ENCODE results near the gene SBF2. TPM values are rescaled to one million over a fixed set of nuclear protein-coding genes. Genes with fewer than 3 reads are reported as not detected.

SBF2 gene
- polyA plus RNA-seq (2012; ENCODE audit: low read depth, missing spikeins) = 1.4 TPM

GRCh38 chr11:10293423-10294289 lies at the start of gene SBF2:
Gene SBF2, minus strand, starts transcription at chr11:10294219. Its CDS starts 150 bp downstream, at chr11:10294069.
- TF ChIP-seq POLR2A (IDR thresholded peaks at IDR 0.05; ENCODE audit: low read depth, low read length) (no peak), TAF1 (IDR thresholded peaks at IDR 0.05; ENCODE audit: low read depth, low read length) (no peak), SPI1 (IDR thresholded peaks at IDR 0.05; ENCODE audit: low read depth, low read length) (peak; percentile 13; the same call in 1 of the 2 replicates), POLR2AphosphoS5 (IDR thresholded peaks at IDR 0.05; ENCODE audit: low read depth, low read length) (no peak), PAX5 (IDR thresholded peaks at IDR 0.05; ENCODE audit: insufficient read depth, low read length, severe bottlenecking) (no peak), POU2F2 (IDR thresholded peaks at IDR 0.05; ENCODE audit: low read depth, low read length) (no peak)
- no peak for DNase-seq (ENCODE audit: insufficient read length, low spot score)

DNA sequence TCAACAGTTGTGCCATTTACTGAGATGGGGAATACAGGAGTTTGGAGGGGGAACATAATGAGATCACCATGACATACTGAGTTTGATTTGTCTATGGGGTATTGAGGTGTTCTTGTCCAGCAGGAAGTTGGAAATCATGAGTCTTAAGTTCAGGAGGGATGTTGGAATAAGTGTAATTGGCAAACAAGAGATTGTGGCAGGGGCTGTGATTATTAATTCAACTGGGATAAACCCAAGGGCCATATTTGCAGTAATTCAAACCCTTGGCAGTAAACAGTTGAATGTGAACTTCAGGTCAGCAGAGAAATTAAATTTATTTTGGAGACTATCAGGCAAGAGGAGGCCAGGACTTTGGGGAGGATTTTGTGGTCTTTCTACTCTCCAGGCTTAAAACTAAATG lies 44.3 kb upstream of the SBF2 start:
- TF ChIP-seq POLR2A (IDR thresholded peaks at IDR 0.05; ENCODE audit: low read depth, low read length) = no peak
- FAIRE-seq (no peak), DNase-seq (ENCODE audit: insufficient read length, low spot score) (no peak)

More at GRCh38 chr11:10293423-10294289, at the start of gene SBF2:
- FAIRE-seq = no peak

DNA sequence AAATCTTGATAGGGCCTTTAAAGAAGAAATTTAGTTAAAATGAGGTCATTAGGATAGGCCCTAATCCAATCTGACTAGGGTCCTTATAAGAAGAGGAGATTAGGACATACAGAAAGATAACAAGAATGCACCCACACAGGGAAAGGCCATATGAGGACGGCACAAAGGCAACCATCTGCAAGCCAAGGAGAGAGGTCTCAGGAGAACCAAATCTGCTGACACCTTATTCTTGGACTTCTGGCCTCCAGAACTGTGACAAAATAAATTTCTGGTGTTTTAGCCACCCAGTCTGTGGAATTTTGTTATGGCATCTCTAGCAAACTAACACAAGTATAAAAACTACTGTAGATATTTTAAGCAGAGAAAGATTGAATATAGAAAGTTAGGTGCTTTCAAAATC lies 39.5 kb upstream of the SBF2 start:
- DNase-seq (ENCODE audit: insufficient read length, low spot score) = no peak
- no peak for FAIRE-seq
- TF ChIP-seq POLR2AphosphoS5 (IDR thresholded peaks at IDR 0.05; ENCODE audit: low read depth, low read length) (no peak), SPI1 (IDR thresholded peaks at IDR 0.05; ENCODE audit: low read depth, low read length) (no peak), POLR2A (IDR thresholded peaks at IDR 0.05; ENCODE audit: low read depth, low read length) (no peak), TAF1 (IDR thresholded peaks at IDR 0.05; ENCODE audit: low read depth, low read length) (no peak), POU2F2 (IDR thresholded peaks at IDR 0.05; ENCODE audit: low read depth, low read length) (no peak), PAX5 (IDR thresholded peaks at IDR 0.05; ENCODE audit: insufficient read depth, low read length, severe bottlenecking) (no peak)

DNA sequence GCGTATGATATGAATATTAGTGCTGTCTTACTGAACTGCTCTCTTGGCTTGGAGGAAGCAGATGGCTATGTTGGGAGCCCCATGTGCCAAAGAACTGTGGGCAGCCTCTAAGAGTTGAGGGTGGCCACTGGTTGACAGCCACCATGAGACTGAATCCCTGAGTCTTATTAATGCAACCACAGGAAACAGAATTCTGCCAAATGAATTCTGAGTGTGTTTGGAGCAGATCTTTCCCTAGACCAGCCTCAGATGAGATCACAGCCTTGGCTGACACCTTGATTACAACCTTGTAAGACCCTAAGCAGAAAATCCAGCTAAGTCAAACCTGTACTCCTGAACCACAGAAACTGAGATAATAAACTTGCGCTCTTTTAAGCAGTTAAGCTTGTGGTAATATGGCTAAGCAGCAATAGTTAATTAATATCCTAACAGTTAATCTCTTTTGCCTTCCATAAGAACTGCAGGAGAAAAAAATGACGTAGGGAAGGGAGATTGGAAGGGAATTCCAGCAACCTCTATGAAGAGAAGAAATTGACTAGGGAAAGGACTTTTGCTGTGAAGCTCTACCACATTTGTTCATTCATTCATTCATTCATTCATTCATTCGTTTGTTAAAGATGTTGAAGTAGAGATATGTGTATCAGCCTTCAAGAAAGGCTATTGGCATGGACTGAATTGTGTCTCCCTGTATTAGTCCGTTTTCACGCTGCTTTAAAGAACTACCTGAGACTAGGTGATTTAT lies 37.7 kb upstream of the SBF2 start:
- FAIRE-seq (no peak), DNase-seq (ENCODE audit: insufficient read length, low spot score) (no peak)
- TF ChIP-seq POU2F2 (IDR thresholded peaks at IDR 0.05; ENCODE audit: low read depth, low read length) = no peak
- no peak for TF ChIP-seq SPI1 (IDR thresholded peaks at IDR 0.05; ENCODE audit: low read depth, low read length)
- no peak for TF ChIP-seq POLR2A (IDR thresholded peaks at IDR 0.05; ENCODE audit: low read depth, low read length)
- no peak for TF ChIP-seq POLR2AphosphoS5 (IDR thresholded peaks at IDR 0.05; ENCODE audit: low read depth, low read length)
- TF ChIP-seq PAX5 (IDR thresholded peaks at IDR 0.05; ENCODE audit: insufficient read depth, low read length, severe bottlenecking) = no peak
- TF ChIP-seq TAF1 (IDR thresholded peaks at IDR 0.05; ENCODE audit: low read depth, low read length) = no peak

- DNase-seq (ENCODE audit: insufficient read length, low spot score) (no peak), FAIRE-seq (no peak)
- TF ChIP-seq SPI1 (IDR thresholded peaks at IDR 0.05; ENCODE audit: low read depth, low read length) = no peak
- TF ChIP-seq PAX5 (IDR thresholded peaks at IDR 0.05; ENCODE audit: insufficient read depth, low read length, severe bottlenecking) = no peak
Observed at GRCh38 chr11:10329935-10330334, 35.9 kb upstream of the SBF2 start.

- no peak for DNase-seq (ENCODE audit: insufficient read length, low spot score)
- FAIRE-seq = no peak
Observed at GRCh38 chr11:10329356-10329755, 35.3 kb upstream of the SBF2 start.

GRCh38 chr11:10328314-10329098 lies 34.5 kb upstream of the SBF2 start:
- TF ChIP-seq SPI1 (IDR thresholded peaks at IDR 0.05; ENCODE audit: low read depth, low read length) (no peak), POLR2A (IDR thresholded peaks at IDR 0.05; ENCODE audit: low read depth, low read length) (no peak), PAX5 (IDR thresholded peaks at IDR 0.05; ENCODE audit: insufficient read depth, low read length, severe bottlenecking) (no peak), POLR2AphosphoS5 (IDR thresholded peaks at IDR 0.05; ENCODE audit: low read depth, low read length) (no peak), POU2F2 (IDR thresholded peaks at IDR 0.05; ENCODE audit: low read depth, low read length) (no peak), TAF1 (IDR thresholded peaks at IDR 0.05; ENCODE audit: low read depth, low read length) (no peak)
- DNase-seq (ENCODE audit: insufficient read length, low spot score) (no peak), FAIRE-seq (no peak)

More at GRCh38 chr11:10329356-10329755, 35.3 kb upstream of the SBF2 start:
- TF ChIP-seq POU2F2 (IDR thresholded peaks at IDR 0.05; ENCODE audit: low read depth, low read length) (no peak), SPI1 (IDR thresholded peaks at IDR 0.05; ENCODE audit: low read depth, low read length) (no peak), TAF1 (IDR thresholded peaks at IDR 0.05; ENCODE audit: low read depth, low read length) (no peak), POLR2A (IDR thresholded peaks at IDR 0.05; ENCODE audit: low read depth, low read length) (no peak), PAX5 (IDR thresholded peaks at IDR 0.05; ENCODE audit: insufficient read depth, low read length, severe bottlenecking) (no peak), POLR2AphosphoS5 (IDR thresholded peaks at IDR 0.05; ENCODE audit: low read depth, low read length) (no peak)

- TF ChIP-seq POLR2A (IDR thresholded peaks at IDR 0.05; ENCODE audit: low read depth, low read length) (no peak), TAF1 (IDR thresholded peaks at IDR 0.05; ENCODE audit: low read depth, low read length) (no peak), SPI1 (IDR thresholded peaks at IDR 0.05; ENCODE audit: low read depth, low read length) (no peak), POU2F2 (IDR thresholded peaks at IDR 0.05; ENCODE audit: low read depth, low read length) (no peak), POLR2AphosphoS5 (IDR thresholded peaks at IDR 0.05; ENCODE audit: low read depth, low read length) (no peak), PAX5 (IDR thresholded peaks at IDR 0.05; ENCODE audit: insufficient read depth, low read length, severe bottlenecking) (no peak)
- no peak for FAIRE-seq
Observed at GRCh38 chr11:10327254-10327653, 33.2 kb upstream of the SBF2 start.

More at GRCh38 chr11:10327254-10327653, 33.2 kb upstream of the SBF2 start:
- DNase-seq (ENCODE audit: insufficient read length, low spot score) = no peak
